DMS 273 (cell line): Measurements from ENCODE around the gene PIP5KL1.

Experiments used
- DNase-seq: peaks from one replicate; lab custom pipeline; 2025; ENCODE audit not compliant: unreplicated experiment; lab: John Stamatoyannopoulos, UW

PIP5KL1 gene

DNA sequence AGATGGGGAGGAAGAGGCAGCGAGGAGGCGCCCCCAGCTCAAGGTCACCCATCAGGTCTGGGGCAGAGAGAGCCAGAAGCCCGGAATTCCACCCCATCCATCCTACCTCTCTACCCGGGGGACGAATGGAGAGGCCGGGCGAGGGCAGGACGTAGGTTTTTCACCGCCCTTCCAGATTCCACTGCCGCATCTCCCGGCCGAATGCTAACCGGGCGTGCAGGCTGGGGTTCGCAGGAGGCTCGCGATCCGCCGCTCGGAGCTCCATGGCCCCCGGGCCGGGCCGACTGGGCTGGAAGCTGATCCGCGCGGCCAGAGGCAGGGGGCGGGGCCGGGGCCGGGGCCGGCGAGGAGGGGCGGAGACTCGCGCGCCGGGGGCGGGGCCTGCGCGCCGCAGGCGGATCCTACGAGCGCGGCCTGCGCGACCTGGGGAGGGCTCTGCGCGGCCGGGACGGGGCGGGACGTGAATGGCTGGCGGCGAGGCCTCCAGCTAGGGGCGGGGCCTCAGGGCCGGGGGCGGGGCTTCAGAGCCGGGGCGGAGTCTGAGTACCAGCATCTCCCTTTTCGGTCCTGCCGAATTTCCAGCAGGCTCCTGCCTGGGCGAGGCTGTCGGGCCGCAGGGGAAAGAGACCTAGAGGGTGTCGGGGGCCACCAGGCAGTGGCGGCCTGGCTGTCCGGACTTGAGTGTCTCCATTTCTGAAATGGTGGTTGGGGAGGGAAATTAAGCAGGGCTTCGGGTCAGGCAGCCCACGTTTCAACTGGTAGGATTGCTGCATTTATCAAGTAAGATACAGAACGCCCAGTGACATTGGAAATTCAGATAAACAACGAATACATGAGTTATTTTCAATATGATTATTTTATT is 13.6 kb downstream of the PIP5KL1 start, which contains the start of gene ST6GALNAC4:
Gene ST6GALNAC4 (minus strand): TSS at position 322 of the 862 bp plus-strand sequence. CDS start 622 bp downstream, outside the sequence.
- DNase-seq, result peak; percentile 95

DNA sequence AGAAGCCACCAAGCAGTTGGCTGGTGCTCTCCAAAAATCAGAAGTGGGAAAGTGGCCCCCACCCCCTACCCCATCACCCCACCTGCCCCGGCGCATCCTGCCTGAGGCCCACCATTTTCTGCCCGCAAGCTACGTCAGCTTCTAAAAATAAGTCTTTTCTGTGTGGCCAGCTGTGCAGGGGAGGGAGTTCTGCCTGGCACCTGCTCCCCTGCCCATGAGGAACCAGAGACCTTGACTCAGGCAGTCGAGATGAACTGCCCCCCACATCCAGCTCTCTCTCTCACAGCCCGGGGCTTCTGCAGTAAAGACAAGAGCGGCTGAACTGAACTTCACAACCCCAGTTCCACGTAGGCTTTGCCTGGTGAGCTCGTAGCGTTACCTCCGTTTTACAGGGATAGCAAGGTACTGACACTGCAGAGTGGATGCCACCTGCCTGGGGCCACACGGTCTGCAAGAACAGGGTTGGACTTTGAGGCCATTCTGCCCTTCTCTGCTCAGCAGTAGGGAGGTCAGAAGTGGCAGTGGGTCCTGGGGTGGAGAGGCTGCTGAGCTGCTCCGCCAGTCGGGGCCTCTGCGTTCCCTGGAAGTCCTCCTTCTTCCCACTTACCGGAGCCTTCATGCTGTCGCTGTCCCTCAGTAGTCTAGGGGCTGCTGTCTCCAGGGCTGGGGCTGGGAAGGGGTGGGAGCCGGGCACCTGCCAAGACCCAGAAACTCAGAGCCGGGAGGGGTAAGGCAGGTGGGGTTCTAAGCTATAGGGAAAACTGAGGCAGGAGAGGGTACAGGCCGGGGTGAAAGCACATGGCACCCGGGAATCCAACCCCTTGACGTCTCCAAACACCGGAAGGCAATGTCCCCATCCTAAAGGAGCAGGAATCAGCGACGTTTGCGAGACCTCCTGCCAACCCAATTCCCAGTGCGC is 14.5 kb downstream of the PIP5KL1 start:
- peak; percentile 84 for DNase-seq

DNA sequence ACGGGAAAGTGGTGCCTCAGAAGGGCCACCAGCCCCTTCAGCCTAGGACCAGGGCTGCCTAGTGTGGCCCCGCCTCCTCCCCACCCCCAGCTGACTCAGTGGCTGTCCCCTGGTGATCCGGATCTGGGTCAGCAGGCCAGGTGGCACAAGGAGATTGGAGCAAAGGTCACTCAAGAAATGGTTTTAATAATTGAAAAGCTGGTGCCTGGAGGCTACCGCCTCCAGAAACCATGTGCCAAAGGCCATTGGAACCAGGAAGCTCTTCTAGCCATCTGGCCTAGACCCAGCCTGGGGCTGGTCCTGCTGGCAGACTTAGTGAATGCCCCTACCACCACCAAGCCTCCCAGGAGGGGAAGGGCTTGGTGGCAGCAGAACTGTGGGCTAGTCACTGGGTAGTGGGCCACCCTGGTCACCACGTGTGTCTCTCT is 15.2 kb downstream of the PIP5KL1 start:
- DNase-seq, result peak; percentile 72

DNA sequence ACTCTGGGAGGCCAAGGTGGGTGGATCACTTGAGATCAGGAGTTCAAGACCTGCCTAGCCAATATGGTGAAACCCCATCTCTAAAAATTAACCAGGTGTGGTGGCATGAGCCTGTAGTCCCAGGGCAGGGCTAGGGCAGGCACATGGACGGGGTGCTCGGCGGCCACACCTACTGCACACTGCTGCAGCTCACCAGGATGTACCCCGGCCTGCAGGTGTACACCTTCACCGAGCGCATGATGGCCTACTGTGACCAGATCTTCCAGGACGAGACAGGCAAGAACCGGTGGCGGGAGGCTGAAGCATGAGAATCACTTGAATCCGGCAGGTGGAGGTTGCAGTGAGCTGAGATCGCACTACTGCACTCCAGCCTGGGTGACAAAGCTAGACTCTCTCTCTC is 16.9 kb downstream of the PIP5KL1 start:
- no peak for DNase-seq

DNA sequence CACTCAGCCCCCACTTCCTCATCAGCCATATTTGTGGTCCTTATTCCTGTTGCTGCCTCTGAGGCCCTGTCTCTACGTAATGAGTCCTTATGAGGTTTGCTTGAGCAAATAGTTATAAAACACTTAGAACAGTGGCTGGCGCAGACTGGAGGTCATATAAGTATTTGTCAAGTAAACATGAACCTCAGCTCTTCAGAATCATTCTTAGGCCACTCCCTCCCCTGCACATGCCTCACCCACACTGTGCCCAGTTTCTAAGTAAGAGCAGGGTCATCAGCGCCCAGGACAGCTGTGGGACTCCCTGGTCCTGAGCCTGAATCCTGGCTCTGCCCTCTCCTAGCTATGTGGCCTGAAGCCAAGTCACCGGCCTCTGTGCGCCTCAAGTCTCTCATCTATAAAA is 17.7 kb downstream of the PIP5KL1 start:
- DNase-seq, result no peak

DNA sequence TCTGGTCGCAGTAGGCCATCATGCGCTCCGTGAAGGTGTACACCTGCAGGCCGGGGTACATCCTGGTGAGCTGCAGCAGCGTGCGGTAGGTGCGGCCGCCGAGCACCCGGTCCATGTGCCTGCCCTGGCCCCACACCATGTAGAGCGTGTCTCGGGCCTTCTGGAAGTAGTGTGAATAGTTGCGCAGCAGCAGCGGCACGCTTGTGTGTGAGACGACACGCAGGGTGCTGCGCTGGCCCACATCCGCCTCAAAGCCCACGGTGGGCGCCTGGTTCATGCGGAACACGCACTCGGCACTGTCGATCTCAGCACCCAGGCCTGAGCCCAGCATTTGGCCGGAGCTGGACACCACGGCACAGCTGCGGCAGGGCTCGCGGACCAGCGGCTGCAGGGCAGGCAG is 18.3 kb downstream of the PIP5KL1 start:
- DNase-seq, result no peak

DNA sequence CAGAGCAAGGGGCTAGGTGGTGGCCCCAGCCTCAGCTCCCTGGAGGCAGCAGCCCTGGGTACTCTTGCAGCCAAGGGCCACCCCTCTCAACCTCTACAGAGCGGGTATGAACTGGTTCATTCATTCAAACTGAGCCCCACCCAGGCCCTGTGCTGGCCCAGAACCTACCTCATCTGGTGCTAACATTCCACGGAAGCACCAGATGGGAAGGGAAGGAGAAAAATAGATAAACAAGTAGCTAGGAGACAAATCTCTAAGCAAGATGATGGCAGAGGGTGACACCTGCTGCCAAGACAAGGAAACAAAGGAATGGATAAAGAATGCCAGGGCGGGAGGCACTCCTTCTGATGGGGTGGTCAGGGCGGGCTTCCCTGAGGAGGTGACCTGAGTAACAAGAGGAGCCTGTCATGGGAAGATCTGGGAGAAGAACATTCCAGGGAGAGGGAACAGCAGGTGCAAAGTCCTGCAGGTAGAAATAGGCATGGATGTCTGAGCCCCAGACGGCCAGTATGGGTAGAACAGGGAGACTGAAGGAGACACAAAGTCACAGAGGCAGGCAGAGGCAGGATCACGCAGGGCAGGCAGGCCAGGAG is 19.9 kb downstream of the PIP5KL1 start:
- peak; percentile 76 for DNase-seq

DNA sequence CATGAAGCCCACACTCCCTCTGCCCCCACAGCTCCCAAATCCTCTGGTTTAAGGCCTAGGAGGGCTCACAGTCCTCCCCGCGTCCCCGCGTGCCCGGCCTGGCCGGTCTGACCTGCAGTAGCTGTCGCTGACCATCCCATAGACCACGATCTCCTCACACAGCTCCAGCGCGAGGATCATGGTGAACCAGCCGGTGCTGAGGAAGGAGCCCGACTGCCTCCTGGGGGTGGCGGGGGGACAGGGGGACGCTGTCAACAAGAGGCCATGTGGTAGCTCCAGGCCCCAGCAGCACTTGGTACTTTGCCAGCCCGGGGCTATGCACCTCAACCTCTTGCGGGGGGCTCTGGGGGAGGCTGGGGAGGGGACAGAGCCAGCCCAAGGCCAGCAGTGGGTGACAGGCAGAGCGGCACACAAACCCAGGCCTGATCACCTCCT is 20.7 kb downstream of the PIP5KL1 start:
- DNase-seq, result no peak

DNA sequence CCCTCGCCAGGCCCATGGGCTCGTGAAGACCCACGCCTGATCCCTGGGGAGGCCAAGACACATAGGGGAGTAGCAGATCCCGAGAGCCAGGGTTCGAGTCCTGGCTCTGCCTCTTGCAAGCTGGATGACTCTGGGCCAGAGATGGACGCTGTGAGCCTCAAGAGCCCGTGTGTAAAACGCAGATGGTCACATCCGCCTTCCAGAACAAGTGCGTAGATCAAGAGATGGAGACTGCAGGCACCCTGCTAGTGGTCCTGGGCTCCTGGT is 22.0 kb downstream of the PIP5KL1 start:
- no peak for DNase-seq

DNA sequence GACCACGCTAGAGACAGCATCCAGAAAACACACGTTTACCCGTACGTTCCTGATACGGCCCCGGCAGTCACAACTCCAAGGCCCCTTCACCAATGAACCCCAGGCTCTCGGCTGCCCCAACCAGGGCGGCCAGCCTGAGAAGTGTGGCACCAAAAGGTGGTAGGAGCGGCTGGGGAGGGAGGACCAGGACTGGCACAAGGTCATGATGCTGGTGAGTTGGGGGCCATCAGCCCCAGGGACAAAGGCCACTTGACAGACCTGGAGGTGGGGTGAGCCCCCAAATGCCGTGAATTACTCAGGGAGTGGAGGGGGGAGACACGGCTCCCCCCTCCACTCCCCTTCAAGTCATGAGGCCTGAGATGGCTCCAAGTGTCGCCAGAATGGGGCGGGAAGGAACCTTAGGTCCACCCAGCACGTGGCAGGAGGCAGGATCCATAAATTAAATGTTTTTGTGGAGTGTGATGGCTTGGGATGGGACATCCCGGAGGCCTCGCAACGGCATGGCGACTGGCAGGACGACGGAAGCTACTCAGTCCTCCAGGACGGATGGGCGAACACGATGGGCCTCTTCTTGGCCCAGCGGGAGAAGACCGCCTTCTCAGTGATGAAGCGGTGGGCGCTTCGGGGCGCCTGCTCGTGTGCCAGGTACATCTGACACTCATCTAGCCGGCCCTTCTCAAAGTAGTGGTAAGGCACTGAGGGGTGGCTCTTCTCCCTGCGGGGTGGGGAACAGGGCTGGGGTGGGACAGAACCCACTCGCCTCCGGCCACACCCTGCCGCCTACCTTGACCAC is 22.5 kb downstream of the PIP5KL1 start:
- DNase-seq, result no peak

DNA sequence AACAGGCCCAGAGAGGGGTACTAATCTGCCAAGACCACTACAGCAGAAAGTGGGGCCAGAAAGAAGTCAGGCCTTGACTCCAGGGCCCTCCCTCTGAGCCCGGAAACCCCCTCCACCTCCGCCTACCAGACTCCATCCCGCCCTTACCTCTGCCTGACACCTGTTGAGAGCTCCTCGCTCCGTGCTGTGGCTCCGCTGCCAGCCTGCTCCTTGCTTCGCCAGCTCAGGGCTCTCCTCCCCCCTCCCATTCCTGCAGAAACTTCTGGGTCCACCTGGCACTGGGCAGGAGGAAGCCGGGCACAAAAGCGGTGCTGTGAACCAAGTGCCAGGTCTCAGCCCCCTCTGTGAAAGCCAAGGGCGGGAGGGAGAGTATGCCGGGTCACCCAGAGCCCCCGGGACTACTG is 24.8 kb downstream of the PIP5KL1 start:
- DNase-seq, result no peak

DNA sequence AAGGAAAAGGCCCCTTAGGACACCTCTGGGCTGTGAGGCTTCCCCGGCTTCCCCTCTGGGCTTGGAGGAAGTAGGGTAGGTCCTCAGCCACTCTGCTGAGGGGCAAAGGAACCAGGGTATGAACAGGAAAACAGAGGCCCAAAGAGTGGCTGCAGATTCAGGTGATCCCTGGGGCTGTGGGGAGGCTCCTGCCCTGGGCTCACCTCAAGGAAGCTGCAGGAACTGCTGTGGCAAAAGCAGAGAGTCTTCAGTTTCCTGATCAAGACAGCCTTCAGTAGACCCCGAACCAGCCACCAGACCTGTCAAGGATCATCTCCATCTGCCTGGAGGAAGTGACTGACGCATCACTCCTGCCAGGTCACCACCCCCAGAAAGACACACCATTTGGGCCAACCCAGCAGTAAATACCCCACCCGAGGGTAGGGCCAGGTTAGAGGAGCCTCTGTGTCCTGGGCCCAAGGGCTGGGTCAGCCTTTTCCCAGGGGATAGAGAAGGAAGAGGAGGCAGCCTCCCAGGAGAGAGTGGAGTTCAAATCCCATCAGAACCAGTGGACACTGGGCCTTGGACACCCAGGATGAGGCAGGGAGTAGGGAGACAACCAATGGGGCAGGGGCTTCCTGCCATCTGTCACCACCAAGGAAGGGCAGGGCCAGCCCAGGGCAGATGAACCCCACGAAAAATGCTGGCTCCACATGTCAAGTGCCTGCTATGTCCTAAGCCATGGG is 25.4 kb downstream of the PIP5KL1 start:
- DNase-seq, result no peak

DNA sequence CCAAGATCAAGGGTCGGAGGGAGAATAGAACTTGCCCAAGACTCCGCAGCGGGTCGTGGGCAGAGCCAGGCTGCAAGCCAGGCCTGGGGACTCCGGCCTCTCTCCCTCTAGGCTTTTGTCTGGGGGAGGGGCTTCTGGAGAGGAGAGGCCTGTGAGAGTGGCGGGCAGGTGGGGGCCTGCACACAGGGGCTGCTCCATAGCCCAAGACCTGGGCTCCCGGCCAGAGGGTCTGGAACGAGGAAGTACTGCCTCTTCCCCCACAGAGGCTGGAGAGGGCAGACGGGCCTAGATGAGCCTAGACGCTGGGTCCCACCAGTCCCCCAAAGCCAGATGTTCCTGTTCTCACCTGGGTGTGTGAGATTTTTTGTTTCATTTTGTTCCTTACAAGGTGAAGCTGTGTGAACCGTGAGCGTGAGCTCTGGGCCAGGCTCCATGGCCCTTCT is 26.0 kb downstream of the PIP5KL1 start:
- peak; percentile 43 for DNase-seq

DNA sequence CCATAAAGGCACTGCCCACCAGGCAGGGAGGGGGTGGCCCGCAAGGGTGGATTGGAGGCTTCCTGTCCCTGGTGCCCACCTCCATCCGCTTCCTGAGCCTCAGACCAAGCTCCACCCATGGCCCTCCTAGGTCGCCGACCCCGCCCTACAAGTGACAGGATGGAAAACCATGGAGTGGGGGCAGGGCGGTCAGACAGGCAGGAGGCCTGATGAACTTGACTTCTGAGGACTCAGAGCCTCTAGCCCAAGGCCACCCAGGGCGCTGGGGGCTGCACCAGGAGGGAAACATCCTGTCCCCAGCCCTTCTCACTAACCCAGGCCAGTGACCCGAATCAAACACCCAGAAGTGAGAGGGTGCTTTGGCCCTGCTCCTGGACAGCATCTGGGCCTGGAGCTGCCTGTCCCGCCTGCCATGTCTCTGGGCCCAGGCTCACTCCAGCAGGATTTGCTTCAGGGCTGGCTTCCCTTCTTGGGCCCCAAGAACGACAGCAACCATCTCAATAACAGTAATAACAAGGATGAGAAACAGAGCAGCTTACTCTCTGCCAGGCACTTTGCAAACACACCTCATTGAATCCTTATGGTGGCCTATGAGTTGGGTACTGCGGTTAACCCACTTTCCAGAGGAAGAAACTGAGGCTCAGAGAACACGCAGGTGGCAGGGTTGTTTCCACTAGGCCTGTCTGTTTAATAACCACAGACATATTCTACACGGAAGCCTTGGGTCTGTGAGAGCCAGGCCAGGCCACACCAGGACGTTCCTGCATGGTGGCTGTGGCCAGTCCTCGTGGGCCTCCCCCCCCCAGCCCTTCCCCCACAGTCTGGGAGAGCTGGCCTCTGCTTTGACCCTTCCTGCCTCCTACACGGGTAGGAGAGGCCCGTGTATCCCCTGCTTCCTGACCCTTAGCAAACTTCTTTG is 26.8 kb downstream of the PIP5KL1 start:
- no peak for DNase-seq

DNA sequence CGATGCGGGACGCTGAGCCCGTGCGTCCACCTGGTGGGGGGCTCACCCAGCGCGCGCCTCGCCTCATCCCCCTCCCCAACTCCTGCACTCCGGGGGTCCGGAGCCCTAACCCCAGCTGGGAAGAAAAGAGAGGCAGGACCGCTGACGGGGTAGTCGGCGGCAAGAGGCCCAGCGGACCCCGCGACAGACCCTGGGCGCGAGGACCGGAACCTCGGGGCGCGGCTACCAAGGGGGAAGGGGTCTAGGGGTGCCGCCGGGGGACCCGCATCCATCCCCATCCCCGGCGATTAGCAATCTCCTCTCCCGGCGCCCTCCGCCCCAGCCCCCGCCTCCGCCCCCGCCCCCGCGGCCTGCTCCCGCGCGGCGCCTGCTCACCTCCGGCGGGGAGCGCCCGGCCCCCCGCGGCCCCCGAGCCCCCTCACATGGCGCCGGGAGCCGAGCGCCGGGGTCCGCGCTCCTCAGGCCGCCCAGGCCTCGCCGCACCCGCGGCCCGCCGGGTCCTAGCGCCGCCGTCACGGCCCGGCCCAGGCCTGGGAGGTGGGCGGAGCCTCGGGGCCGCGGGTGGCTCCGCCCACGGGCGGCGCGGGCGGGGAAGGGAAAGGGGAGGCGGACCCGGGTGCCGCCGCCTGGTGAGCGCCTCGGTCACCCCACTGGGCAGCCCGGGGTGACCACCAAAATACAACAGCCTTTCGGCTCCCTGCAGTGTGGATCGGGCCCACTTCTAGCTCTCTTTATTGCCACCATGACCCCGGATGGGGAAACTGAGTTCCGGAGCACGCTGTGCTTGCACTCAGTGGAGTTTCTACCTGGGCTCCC is 31.2 kb downstream of the PIP5KL1 start, which contains the start of gene ST6GALNAC6:
Gene ST6GALNAC6 (minus strand): TSS at position 476 of the 816 bp plus-strand sequence. CDS start 1,622 bp downstream, outside the sequence.
- DNase-seq, result peak; percentile 92

DNA sequence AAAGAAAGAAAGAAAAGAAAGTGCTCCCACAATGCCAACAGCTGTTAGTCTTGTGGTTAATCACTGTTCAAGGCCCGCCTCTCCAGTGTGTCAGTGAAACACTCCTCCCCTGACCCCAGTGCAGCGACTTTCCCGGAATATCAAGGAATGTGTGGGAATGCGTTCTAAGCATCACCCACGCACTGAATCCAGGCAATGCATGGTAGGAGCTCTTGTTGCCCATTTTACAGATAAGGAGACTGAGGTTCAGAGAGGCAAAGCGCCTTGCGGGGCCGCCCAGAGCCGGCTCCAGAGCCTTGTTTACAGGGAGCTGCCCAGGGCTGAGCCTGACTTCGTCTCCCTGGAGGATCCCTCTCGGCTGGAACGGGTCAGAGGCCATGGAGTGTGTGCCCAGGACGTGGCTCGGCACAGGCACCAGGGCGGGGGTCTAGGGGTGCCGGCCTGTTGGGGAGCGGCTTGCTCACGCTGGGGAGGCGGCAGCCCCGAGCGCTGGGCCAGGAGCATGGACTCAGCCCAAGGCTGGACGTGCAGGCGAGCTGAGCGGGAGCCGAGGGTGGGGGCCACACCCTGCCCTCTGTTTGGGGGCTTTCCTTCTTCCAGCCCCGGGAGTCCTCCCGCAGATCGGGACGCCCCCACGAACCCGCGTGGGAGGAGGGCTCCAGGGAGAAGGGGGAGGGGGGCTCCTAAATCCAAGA is 32.0 kb downstream of the PIP5KL1 start:
- DNase-seq, result peak; percentile 70

DNA sequence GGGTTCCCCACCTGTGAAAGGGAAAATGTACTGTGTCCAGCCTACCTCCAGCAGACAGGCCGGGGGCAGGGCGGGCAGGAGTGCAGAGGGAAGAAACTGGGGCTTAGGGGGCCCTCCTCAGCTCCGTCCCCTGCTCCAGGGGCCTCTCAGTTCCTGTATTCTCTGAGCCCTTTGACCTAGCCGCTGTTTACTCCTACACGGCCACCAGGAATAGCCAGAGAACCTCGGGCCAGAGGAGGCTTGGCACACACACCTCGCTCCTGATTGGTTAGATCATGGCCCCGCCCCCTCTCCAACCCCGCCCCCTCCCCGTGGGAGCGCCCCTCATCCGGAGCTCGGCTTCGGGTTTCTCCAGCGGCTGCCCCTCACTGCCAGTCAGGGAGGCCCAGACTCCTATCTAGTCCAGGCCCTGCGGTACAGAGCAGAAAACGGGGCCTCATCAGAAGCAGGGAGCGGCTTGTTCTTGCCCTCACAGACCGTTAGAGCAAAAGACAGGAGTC is 33.3 kb downstream of the PIP5KL1 start:
- peak; percentile 77 for DNase-seq
